ENCODE data around the gene TMX2.

GRCh38 chr11:57762235-57762861 is 50.0 kb downstream of the TMX2 start:
- TF ChIP-seq CTCF (conservative IDR thresholded peaks at IDR 0.05; ENCODE audit: low read length), result no peak
- no peak for TF ChIP-seq EZH2phosphoT487 (IDR thresholded peaks at IDR 0.05; ENCODE audit: borderline replicate concordance)
